Measurements from ENCODE around the gene HES6. TPM values are rescaled to one million over a fixed set of nuclear protein-coding genes. Genes with fewer than 3 reads are reported as not detected.

Gene HES6
- total RNA-seq, 1 experiment from 2014 or later, result 9.8 TPM

GRCh38 chr2:238230699-238231098 lies 9.1 kb downstream of the HES6 start:
- Histone ChIP-seq H3K9me3 (ENCODE audit: low read length) (no peaks in the 10 kb centered on the region), H3K9me2 (replicated peaks; ENCODE audit: low read length) (no peaks in the 10 kb centered on the region), H3K79me2 (ENCODE audit: low read length) (no peaks in the 10 kb centered on the region), H3K27ac (ENCODE audit: low read length) (no peak overlapping the region), H3K9ac (ENCODE audit: low read length) (no peak overlapping the region), H3K36me3 (ENCODE audit: low read depth, low read length) (no peaks in the 10 kb centered on the region), H3K4me3 (ENCODE audit: low read length) (no peak overlapping the region), H3K27me3 (ENCODE audit: low read length) (no peaks in the 10 kb centered on the region), H3F3A (ENCODE audit: low read length, unreplicated experiment) (no peaks in the 10 kb centered on the region), H3K4me2 (ENCODE audit: low read length) (no peak overlapping the region), H3K4me1 (ENCODE audit: insufficient read depth, low read length) (no peaks in the 10 kb centered on the region), H4K20me1 (ENCODE audit: low read length) (no peaks in the 10 kb centered on the region), H2AFZ (ENCODE audit: low read length) (no peak overlapping the region)
- BruUV-seq (replicated peaks), result no TSS peak
- ChIA-PET POLR2A (ENCODE audit: unreplicated experiment) (no interaction called here), CTCF (no interaction called here)
- ATAC-seq (no peak), DNase-seq (no peak)
- intact Hi-C loops (cut with micrococcal nuclease), result no loop called here
- TF ChIP-seq EZH2 (IDR thresholded peaks at IDR 0.05; ENCODE audit: low read length, unreplicated experiment) (no peak), EZH2phosphoT487 (IDR thresholded peaks at IDR 0.05; ENCODE audit: borderline replicate concordance, low read length) (no peak), CTCF (conservative IDR thresholded peaks at IDR 0.05; ENCODE audit: low read depth, low read length) (no peak)

DNA sequence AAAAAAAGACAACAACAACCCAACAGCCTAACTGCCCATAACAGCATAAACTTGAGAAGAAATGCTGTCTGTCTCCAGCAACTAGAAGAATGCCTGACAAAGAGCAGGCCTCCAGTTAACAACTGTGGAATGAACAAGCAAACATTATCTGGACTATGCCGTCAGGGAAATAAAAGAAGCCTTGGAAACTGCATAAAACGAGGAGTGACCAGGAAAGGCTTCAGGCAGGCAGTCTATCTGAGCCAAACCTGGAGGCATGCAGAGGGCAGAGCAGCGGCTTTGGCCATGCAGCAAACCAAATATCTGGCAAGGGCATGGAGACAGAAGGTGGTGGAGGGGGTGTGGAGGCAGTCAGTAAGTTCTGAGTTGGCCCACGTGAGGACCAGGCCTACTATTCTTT lies 11.1 kb downstream of the HES6 start:
- CTCF ChIA-PET, result no interaction called here
- no peak for DNase-seq
- Histone ChIP-seq H3K27ac (ENCODE audit: low read length) (no peak overlapping the region), H3K36me3 (ENCODE audit: low read depth, low read length) (no peaks in the 10 kb centered on the region), H3K9me3 (ENCODE audit: low read length) (no peaks in the 10 kb centered on the region), H3F3A (ENCODE audit: low read length, unreplicated experiment) (no peaks in the 10 kb centered on the region), H3K79me2 (ENCODE audit: low read length) (no peaks in the 10 kb centered on the region), H3K4me1 (ENCODE audit: insufficient read depth, low read length) (no peaks in the 10 kb centered on the region), H3K4me3 (ENCODE audit: low read length) (no peak overlapping the region), H4K20me1 (ENCODE audit: low read length) (no peaks in the 10 kb centered on the region), H3K9ac (ENCODE audit: low read length) (no peak overlapping the region), H2AFZ (ENCODE audit: low read length) (no peak overlapping the region), H3K4me2 (ENCODE audit: low read length) (no peak overlapping the region), H3K27me3 (ENCODE audit: low read length) (no peaks in the 10 kb centered on the region), H3K9me2 (replicated peaks; ENCODE audit: low read length) (no peaks in the 10 kb centered on the region)
- POLR2A ChIA-PET (ENCODE audit: unreplicated experiment), result no interaction called here
- TF ChIP-seq EZH2 (IDR thresholded peaks at IDR 0.05; ENCODE audit: low read length, unreplicated experiment), result no peak
- TF ChIP-seq CTCF (conservative IDR thresholded peaks at IDR 0.05; ENCODE audit: low read depth, low read length), result no peak
- no peak for TF ChIP-seq EZH2phosphoT487 (IDR thresholded peaks at IDR 0.05; ENCODE audit: borderline replicate concordance, low read length)
- ATAC-seq, result no peak
- intact Hi-C loops (cut with micrococcal nuclease), result no loop called here
- BruUV-seq (replicated peaks), result no TSS peak

- Histone ChIP-seq H3K9me3 (ENCODE audit: low read length) (no peaks in the 10 kb centered on the region), H4K20me1 (ENCODE audit: low read length) (no peaks in the 10 kb centered on the region), H3F3A (ENCODE audit: low read length, unreplicated experiment) (no peaks in the 10 kb centered on the region), H2AFZ (ENCODE audit: low read length) (no peak overlapping the region), H3K79me2 (ENCODE audit: low read length) (no peaks in the 10 kb centered on the region), H3K4me3 (ENCODE audit: low read length) (no peak overlapping the region), H3K4me1 (ENCODE audit: insufficient read depth, low read length) (no peaks in the 10 kb centered on the region), H3K36me3 (ENCODE audit: low read depth, low read length) (no peaks in the 10 kb centered on the region), H3K27ac (ENCODE audit: low read length) (no peak overlapping the region), H3K9ac (ENCODE audit: low read length) (no peak overlapping the region), H3K9me2 (replicated peaks; ENCODE audit: low read length) (no peaks in the 10 kb centered on the region), H3K4me2 (ENCODE audit: low read length) (no peak overlapping the region), H3K27me3 (ENCODE audit: low read length) (no peaks in the 10 kb centered on the region)
- DNase-seq (no peak), ATAC-seq (no peak)
- ChIA-PET POLR2A (ENCODE audit: unreplicated experiment) (no interaction called here), CTCF (no interaction called here)
- TF ChIP-seq CTCF (conservative IDR thresholded peaks at IDR 0.05; ENCODE audit: low read depth, low read length), result no peak
- no TSS peak for BruUV-seq (replicated peaks)
- intact Hi-C loops (cut with micrococcal nuclease), result no loop called here
These were observed 12.2 kb downstream of the HES6 start for GRCh38 chr2:238227587-238228032.
